RWPE2 (cell line): ENCODE results near the gene ZFYVE1.

Source experiments
- ATAC-seq: fragments of 200-7000 bp; cut with Tn5 transposase; 3 replicates; pipeline ENCODE4 v1.9.1; 2021; ENCODE audit warnings: low read depth
- DNase-seq: peaks from one replicate; pipeline ENCODE4 v3.0.0-alpha.2; 2020; ENCODE audit warnings: low spot score
- H3K27ac ChIP-seq: fragments of 450-650 bp; 2 replicates; pipeline ENCODE4 v1.5.1; 2017; ENCODE audit warnings: mild to moderate bottlenecking; ENCODE audit not compliant: poor library complexity, severe bottlenecking
- H3K27me3 ChIP-seq: fragments of 250-450 bp; sonication (Bioruptor Pico); 2 replicates; pipeline ENCODE4 v1.5.1; 2021; ENCODE audit warnings: mild to moderate bottlenecking, moderate library complexity; ENCODE audit not compliant: insufficient read depth, poor library complexity, severe bottlenecking
- H3K36me3 ChIP-seq: fragments of 250-450 bp; sonication (Bioruptor Pico); 2 replicates; pipeline ENCODE4 v1.5.1; 2020; ENCODE audit warnings: low read depth, mild to moderate bottlenecking, moderate library complexity
- H3K4me1 ChIP-seq: fragments of 250-450 bp; sonication (Bioruptor Pico); 2 replicates; pipeline ENCODE4 v1.5.1; 2021; ENCODE audit warnings: mild to moderate bottlenecking, moderate library complexity; ENCODE audit not compliant: insufficient read depth, poor library complexity, severe bottlenecking
- H3K4me3 ChIP-seq: fragments of 250-450 bp; sonication (Bioruptor Pico); 2 replicates; pipeline ENCODE4 v1.5.1; 2021; ENCODE audit warnings: mild to moderate bottlenecking, moderate library complexity; ENCODE audit not compliant: severe bottlenecking
- H3K9me3 ChIP-seq: fragments of 250-450 bp; sonication (Bioruptor Pico); 2 replicates; pipeline ENCODE4 v1.5.1; 2021; ENCODE audit warnings: mild to moderate bottlenecking, moderate library complexity; ENCODE audit not compliant: severe bottlenecking
- TF ChIP-seq, protein P1 (sequence below): fragments of 450-650 bp; IDR thresholded peaks from one replicate; pipeline ENCODE4 v1.5.1; 2017; ENCODE audit warnings: mild to moderate bottlenecking, moderate library complexity; ENCODE audit not compliant: poor library complexity, severe bottlenecking

ZFYVE1 gene

DNA sequence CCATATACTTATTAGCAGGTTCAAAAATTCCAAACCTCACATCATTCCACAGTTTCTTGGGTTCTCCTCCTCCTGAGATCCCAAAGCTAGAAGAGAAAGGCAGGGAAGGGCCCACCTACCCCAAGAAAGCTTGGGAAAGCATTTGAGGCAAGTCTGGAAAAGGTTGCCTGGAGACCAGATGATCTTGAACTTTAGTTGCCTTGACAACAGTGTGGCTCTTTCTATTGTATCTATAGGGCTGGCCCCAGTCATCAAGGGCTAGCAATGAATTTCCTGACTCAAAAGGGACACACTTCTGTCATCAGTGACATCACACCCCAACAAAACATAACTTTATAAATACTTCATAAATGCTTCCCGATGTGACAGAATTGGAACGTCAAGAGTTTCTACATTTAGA, 40.0 kb downstream of the ZFYVE1 start:
- no peak overlapping the region for H3K27ac ChIP-seq
- H3K4me3 ChIP-seq, result no peak overlapping the region
- no peaks in the 10 kb centered on the region for H3K27me3 ChIP-seq
- DNase-seq (no peak), ATAC-seq (no peak)
- no peaks in the 10 kb centered on the region for H3K4me1 ChIP-seq
- H3K36me3 ChIP-seq, result peaks cover 12% of the 10 kb centered on the region; the same call in 1 of the 2 replicates
- TF ChIP-seq, protein P1, sequence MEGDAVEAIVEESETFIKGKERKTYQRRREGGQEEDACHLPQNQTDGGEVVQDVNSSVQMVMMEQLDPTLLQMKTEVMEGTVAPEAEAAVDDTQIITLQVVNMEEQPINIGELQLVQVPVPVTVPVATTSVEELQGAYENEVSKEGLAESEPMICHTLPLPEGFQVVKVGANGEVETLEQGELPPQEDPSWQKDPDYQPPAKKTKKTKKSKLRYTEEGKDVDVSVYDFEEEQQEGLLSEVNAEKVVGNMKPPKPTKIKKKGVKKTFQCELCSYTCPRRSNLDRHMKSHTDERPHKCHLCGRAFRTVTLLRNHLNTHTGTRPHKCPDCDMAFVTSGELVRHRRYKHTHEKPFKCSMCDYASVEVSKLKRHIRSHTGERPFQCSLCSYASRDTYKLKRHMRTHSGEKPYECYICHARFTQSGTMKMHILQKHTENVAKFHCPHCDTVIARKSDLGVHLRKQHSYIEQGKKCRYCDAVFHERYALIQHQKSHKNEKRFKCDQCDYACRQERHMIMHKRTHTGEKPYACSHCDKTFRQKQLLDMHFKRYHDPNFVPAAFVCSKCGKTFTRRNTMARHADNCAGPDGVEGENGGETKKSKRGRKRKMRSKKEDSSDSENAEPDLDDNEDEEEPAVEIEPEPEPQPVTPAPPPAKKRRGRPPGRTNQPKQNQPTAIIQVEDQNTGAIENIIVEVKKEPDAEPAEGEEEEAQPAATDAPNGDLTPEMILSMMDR, result no peak
- H3K9me3 ChIP-seq, result no peaks in the 10 kb centered on the region

DNA sequence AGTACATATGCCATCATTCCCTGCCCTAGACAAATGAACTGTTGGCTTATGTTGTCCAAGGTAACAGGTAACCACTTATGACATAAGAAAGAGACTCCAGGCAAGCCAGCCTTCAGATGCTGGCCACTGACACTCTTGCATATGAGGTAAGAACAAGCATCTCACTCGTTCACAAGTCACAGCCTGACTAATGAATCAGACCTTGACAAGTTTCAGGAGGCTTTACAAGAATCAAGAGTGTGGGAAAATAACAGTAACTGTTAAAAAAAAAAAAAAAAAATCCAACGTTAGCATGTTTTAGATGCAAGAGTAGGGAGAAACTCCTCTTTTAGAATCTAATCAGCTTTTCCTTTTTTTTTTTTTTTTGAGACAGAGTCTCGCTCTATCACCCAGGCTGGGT, 40.7 kb downstream of the ZFYVE1 start:
- no peak for ATAC-seq
- peaks cover 13% of the 10 kb centered on the region for H3K36me3 ChIP-seq
- H3K27ac ChIP-seq, result no peak overlapping the region
- no peak for DNase-seq
- no peaks in the 10 kb centered on the region for H3K9me3 ChIP-seq
- no peaks in the 10 kb centered on the region for H3K27me3 ChIP-seq
- H3K4me1 ChIP-seq, result no peaks in the 10 kb centered on the region
- no peak overlapping the region for H3K4me3 ChIP-seq
- TF ChIP-seq, protein P1, result no peak

DNA sequence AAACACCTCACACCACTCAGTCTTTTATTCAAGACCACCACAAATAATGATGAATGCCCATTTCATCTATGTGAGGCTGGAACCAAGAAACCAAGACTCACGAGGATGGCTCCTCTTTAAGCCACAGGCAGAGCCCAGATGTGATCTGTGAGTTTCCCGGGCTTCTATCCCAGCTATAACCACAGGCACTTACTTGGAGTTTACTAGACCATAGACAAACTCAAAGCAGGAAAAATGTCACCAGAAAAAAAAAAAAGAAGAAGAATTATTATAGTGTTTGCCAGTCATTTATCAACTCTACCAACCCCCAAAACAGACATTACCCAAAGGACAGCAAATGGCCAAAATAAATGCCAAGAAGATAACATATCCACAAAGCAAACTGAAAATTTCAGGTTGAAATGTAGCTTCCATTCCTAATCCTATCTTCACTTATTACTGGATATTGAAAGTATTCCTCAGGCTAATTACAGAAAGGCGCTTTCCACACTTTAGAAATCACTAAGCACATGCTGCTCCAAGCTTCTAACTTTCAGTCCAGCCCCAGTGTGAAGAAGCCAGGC, 44.7 kb downstream of the ZFYVE1 start:
- DNase-seq, result no peak
- Histone ChIP-seq H3K36me3 (peaks cover 20% of the 10 kb centered on the region), H3K4me1 (no peaks in the 10 kb centered on the region), H3K9me3 (no peaks in the 10 kb centered on the region), H3K4me3 (no peak overlapping the region), H3K27ac (no peak overlapping the region), H3K27me3 (no peaks in the 10 kb centered on the region)
- no peak for ATAC-seq
- TF ChIP-seq, protein P1, result no peak

DNA sequence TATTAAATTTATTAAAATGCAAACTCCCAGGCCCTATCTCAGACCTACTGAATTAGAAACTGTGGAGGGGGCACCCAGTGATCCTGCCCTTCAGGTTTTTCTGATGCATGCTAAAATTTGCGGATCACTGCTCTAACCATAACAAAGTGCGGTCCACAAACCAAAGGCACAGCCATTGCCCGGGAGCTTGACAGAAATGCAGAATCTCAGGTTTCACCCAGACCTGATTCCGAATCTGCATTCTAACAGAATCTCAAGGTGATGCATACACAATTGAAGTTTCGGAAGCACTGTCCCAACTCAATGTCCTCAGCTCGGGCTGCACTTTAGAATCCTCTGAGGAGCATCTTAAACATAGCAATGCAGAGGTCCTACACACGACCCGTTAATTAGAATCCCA, 46.0 kb downstream of the ZFYVE1 start:
- no peak for ATAC-seq
- no peak overlapping the region for H3K27ac ChIP-seq
- H3K27me3 ChIP-seq, result no peaks in the 10 kb centered on the region
- peaks cover 29% of the 10 kb centered on the region for H3K36me3 ChIP-seq
- H3K9me3 ChIP-seq, result no peaks in the 10 kb centered on the region
- no peak for DNase-seq
- TF ChIP-seq, protein P1, result no peak
- no peak overlapping the region for H3K4me3 ChIP-seq
- no peaks in the 10 kb centered on the region for H3K4me1 ChIP-seq

DNA sequence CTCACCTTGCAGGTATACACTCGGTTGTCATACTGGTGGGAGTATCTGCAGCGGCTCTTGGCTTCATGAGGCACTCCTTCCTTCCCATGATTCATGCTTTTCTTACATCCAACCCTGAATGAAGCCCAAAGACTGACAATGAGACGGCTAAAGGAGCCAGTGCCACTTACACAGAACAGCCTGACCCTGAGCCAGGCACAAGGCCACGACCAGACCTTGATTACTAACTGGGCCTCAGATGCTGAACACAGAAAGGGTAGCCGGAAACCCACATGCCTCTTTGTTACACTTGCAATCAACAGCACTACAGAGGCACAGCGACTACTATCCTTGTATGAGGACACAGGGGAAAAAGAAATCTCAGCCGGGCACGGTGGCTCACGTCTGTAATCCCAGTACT, 48.0 kb downstream of the ZFYVE1 start:
- no peaks in the 10 kb centered on the region for H3K27me3 ChIP-seq
- peaks cover 43% of the 10 kb centered on the region for H3K36me3 ChIP-seq
- H3K9me3 ChIP-seq, result no peaks in the 10 kb centered on the region
- no peaks in the 10 kb centered on the region for H3K4me1 ChIP-seq
- DNase-seq (no peak), ATAC-seq (no peak)
- H3K27ac ChIP-seq, result no peak overlapping the region
- H3K4me3 ChIP-seq, result no peak overlapping the region
- TF ChIP-seq, protein P1, result no peak
